Renal pelvis (tissue), 4 donors: ENCODE results near the gene ENTPD6. TPM values are rescaled to one million over a fixed set of nuclear protein-coding genes. Genes with fewer than 3 reads are reported as not detected.
"Not testable (repeated sequence)": the region's sequence is repeated elsewhere in the genome, so short reads cannot be mapped to it uniquely, and the experiment has no call there.

Experiments used
- DNase-seq: peaks from one replicate; pipeline ENCODE4 v3.0.0-alpha.2; 2013
- polyA plus RNA-seq, 3 donors: library from polyadenylated mRNA; unstranded; fragments of 120-200 nt; gene quantifications; one replicate each; pipeline ENCODE4 v1.2.1, GENCODE V29; 2013; ENCODE audit not compliant: insufficient read length in 3 of 3

Gene ENTPD6
- polyA plus RNA-seq, 3 donors: 45.4 to 55.6 (median 51.1) TPM

DNA sequence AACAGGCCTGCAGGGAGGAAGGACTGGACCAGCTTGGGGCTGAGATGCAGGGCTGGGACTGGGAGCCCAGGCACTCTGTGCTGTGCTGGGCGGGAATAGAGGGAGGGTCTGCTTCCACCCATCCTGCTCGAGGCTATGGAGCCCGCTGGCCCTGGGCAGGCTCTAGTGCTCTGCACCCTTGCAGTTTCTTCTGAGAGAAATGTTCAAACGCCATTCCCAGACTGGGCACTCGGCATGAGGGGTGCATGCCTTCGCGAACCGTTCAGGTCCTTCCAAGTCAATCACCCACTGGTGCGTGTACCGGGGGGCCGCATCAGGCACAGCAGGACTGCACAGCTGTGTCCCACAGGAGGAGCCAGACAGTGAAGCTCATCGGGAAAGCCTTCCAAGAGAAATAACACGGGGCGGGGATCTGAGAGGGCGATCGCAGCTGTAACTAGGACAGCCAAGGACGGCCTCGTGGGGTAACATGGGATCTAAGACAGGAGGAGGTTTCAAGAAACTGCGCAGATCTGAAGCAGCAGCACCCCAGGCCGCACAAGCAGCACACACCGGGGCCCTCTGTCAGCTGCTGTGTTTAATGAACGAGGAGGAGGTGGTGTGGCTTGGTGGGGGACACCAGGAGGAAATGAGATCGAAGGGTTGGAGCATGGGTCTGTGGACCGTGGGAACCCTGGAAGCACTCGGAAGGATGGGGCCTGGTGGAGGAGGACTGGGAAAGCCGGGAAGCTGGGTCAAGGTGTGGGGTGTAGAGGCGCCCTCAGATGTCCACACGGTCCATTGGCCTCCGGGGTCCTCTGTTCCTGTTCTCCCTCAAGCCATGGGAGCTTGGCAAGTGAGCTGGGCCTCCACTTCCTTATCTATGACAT lies 26.3 kb downstream of the ENTPD6 start:
- no peak for DNase-seq

DNA sequence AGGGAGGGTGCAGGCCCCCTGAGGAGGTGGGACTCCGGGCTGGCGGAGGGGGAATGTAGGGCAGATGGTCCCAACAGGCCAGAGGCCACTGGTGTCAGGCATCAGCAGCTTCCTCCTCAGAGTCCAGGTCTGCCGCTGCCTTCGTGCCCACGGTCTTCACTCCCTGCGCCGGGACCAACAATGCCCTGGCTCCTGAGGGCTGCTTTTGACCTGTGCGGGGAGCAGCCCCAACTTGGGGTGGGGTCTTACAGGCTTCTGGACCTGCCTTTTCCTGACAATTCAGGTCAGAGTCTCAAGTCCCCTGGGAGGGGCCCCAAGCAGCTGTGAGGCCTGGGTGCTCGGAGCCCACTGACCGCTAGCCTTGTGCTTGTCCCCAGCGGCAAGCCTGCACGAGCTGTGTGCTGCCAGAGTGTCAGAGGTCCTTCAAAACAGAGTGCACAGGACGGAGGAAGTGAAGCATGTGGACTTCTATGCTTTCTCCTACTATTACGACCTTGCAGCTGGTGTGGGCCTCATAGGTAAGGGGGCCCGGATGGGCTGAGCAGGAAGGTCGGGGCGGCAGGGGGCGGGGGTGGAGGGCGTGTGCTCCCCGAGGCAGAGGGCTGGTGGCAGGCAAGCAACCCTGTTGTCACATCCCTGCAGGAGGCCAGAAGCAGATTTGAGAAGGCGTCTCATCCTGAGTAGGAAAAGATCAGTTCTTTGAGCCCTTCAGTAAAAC lies 27.1 kb downstream of the ENTPD6 start:
- DNase-seq: no peak

DNA sequence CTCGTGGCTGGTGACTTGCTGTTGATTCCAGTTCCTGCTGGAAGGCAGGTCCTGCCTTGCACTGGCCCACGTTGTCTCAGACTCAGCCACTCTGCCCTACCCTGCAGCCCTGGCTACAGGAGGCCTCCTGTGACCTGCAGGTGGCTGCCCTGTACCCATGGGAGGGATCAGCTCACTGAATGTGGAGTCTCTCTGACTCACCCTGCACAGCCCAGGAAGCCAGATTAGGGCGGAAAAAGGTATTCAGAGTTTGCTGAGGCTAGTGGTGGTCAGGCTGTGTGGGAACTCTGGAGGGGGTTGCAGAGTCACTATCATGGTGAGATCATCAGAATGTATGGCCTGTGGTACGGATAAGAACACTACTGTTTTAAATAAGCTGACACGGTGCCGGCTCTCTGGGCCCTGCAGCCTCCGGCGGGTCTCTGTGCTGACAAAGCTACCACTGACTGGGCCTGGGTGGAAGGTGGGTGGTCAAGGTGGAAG lies 27.7 kb downstream of the ENTPD6 start:
- DNase-seq: no peak

DNA sequence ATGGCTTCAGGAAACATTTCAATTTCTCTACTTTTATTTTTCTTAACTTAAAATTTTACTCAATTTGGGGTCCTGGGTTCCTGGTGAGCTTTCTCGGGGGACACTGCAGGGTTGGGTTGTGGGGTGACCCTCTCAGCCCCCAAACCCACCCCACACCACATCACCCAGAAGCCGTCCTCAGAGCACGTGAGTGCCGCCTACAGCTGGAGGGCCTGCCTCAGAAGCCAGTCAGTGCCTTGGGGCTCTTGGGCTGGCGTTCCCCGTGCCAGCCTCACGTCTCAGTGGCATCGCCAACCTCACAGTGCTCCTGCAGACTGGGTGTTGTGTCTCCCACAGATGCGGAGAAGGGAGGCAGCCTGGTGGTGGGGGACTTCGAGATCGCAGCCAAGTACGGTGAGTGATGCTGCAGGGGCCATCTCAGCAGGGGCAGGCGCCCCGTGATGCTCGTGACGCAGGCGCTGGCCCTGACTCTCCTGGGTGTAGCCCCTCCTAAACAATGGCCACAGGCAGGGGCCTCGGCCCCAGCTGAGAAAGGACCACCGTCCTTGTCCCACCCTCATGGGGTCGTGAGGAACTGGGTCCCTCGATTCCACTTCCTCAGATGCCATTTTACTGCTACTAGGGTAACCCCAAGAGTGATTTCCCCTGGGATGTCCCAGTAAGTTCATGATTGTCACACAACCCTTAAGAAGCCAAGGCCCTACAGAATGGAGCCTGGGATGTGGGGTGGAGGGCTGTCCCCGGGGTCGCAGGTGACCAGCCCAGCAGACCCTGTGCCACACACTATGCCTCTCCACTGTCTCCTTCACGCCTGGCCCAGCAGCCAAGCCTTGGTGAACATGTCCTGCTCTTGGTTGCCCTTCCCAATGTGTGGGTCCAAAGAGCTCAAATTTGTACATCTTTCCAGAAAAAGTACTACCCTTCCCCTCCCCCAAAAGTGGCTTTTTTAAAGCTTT lies 28.5 kb downstream of the ENTPD6 start:
- no peak for DNase-seq

GRCh38 chr20:25224941-25225340 lies 29.4 kb downstream of the ENTPD6 start:
- no peak for DNase-seq

GRCh38 chr20:25225642-25226432 lies 30.3 kb downstream of the ENTPD6 start:
- no peak for DNase-seq

DNA sequence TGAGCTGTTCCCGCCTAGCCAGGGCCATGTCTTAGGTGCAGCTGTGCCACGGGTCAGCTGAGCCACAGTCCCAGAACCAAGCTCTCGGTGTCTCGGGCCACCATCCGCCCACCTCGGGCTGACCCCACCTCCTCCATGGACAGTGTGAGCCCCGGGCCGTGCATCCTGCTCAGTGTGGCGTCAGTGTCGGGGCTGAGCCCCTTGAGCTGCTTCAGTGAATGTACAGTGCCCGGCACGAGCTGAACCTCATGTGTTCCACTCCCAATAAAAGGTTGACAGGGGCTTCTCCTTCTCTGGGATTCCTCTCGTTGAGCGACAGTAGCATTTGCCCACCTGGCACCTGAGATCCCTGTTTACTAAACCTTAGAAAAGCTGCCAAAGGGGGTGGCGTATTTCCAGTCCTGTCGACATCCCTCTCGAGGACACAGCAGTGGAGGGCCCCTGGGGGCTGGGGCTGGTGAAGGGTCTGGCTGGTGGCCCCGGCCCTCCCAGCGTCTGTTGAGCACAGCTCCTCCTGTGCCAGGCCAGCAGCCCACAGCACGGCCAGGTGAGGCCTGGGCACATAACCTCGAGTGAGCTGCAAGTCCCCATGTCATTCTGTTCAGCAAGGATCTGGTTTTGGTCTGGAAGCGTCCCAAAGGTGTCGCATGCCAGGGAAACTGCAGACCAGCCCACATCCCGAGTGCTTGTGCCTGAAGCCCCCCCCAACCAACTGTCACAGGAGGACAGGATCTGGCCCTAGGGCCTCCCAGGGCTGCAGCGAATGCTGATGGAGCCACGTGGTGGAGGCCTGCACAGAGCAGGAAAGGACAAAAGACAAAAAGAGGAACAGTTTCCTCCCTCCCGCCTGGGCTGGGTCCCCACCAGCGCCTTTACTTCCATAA lies 31.2 kb downstream of the ENTPD6 start:
- no peak for DNase-seq

DNA sequence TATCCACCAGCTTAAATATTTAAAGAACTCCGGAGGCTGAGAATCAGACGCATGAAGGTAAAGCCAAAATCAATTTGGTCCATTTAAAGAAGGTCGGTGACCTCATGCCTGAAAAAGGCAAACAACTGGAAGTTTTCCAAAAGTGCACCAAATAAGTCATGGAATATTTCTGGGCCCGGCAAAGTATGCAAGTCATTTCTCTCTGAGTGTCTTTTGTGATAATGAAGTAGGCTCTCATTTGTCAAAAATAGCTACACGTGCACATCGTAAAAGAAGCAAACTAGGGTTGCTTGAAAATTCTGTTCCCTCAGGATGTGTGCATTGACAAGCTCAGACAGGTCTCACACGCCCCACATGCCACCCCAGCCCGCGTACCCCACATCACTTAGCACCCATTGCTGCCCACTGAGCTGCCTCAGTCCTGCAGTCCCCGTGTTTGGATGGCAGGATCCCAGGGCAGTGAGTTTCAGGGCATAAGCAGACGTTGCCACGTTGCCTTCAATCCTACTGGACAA lies 31.9 kb downstream of the ENTPD6 start:
- DNase-seq: no peak

DNA sequence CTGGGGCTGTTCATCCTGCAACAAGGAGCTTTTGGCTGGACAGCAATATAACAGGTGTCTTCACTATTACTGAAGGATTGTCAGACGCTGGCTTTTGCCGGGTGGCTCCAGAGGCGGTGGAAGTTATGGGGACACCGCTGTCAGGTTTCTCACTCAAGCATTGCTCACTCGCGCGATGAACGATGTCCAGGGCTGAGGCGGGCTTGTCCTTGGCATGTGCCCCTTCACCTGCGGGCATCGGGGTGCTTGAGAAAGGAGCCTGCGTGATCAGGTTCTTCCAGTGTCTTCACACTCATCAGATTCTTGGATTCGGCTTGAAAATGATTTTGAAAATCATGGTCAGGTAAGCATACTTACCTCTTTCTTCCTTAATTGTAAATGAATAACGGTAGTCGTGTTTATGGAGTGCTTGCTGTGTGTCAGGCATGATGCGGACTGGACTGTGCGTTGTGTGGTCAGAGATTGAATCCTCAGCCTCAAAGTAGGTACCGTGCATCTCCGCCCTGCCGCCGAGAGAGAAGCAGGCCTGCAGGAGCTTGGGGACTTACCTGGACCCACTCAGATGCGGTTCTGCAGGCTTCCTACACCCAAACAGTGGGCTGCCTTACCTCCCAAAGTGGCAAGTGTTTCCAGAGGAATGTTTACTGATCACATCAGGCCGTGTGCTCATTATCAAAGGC lies 34.1 kb downstream of the ENTPD6 start:
- DNase-seq: no peak

DNA sequence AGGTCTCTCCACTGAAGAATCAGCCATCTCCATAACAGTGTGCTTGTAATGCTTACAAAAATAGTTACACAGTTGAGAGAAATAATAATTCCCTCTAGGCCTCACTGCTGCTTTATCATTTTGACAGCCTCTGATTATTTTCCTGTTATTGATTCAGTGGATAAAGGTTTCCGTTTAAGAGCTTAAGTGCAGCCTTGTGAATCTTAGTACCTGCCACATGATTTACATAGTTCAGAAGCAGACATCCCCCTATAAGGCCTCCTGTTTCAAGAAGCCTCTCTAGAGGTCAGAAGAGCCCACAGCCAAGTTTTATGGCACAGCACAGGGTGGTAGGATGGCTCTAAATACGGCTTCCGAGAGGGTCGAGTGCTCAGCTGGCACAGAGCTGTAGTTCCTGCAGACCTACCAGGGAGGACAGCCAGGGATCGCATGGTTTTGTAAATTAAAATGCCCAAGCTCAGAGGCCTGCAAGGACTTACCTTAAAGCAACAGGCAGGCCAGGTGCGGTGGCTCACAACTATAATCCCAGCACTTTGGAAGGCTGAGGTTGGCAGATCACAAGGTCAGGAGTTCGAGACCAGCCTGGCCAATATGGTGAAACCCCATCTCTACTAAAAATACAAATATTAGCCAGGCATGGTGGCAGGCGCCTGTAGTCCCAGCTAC lies 34.8 kb downstream of the ENTPD6 start:
- DNase-seq: no peak

- no peak for DNase-seq
These were observed 37.7 kb downstream of the ENTPD6 start for GRCh38 chr20:25233016-25233772.

DNA sequence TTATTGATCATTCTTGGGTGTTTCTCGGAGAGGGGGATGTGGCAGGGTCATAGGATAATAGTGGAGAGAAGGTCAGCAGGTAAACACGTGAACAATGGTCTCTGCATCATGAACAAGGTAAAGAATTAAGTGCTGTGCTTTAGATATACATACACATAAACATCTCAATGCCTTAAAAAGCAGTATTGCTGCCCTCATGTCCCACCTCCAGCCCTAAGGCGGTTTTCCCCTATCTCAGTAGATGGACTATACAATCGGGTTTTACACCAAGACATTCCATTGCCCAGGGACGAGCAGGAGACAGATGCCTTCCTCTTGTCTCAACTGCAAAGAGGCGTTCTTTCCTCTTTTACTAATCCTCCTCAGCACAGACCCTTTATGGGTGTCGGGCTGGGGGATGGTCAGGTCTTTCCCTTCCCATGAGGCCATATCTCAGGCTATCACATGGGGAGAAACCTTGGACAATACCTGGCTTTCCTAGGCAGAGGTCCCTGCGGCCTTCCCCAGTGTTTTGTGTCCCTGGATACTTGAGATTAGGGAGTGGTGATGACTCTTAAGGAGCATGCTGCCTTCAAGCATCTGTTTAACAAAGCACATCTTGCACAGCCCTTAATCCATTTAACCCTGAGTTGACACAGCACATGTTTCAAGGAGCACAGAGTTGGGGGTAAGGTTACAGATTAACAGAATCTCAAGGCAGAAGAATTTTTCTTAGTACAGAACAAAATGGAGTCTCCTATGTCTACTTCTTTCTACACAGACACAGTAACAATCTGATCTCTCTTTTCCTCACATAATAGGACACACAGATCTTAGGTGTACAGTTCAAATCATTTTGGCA lies 38.7 kb downstream of the ENTPD6 start:
- DNase-seq: not testable (repeated sequence)

GRCh38 chr20:25236450-25237304 lies 41.2 kb downstream of the ENTPD6 start:
- no peak for DNase-seq

DNA sequence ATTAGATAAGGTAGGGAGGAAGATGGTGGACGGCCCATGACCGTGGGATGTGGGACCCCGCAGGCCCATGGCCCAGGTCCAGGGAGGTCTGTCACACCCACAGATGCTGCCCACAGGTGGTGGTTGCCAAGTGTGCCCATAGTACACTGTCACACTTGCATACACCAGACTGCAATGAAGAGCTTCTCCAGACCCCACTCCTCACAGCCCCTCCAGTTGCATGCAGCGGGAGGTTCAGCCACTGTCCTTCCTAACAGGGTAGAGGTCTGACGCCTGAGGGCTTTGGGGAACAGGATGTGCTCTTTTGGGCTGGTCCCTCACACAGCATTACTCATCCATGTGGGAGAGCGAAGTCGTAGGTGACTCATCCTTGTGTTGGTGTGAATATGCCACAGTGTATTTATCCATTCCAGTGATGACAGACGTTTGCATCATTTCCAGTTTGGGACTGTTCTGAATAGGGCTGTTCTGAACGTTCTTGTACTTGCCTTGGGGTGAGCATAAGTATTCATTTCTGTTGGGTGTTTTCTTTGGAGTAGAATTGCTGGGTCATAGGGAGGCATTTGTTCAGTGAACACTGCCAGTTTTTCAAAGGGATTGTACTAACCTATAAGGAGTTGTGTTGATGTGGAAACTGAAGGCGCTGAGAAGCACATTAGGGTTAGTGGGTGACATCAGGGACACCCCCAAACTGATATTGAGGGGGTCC lies 42.3 kb downstream of the ENTPD6 start:
- no peak for DNase-seq
